Lower leg skin (tissue), 4 donors: ENCODE results near the gene STARD5. TPM values are rescaled to one million over a fixed set of nuclear protein-coding genes. Genes with fewer than 3 reads are reported as not detected.

Experiments used
- DNase-seq, 2 donors: peaks; one replicate each; pipeline ENCODE4 v3.0.0-alpha.2; 2019; ENCODE audit warnings: low spot score in 2 of 2
- H3K4me3 ChIP-seq: fragments of 200-600 bp; sonication (generic); 2 replicates; pipeline ENCODE4 v1.5.1; 2017; ENCODE audit warnings: mild to moderate bottlenecking, low read depth; ENCODE audit not compliant: poor library complexity, severe bottlenecking
- POLR2A ChIP-seq, 2 donors: fragments of 450-650 bp; IDR thresholded peaks; one replicate each; pipeline ENCODE4 v1.6.1; 2016 to 2017; ENCODE audit warnings: antibody characterized with exemption in 2 of 2, mild to moderate bottlenecking in 1 of 2, moderate library complexity in 1 of 2
- WGBS, 2 donors: methylation state at CpG; one replicate each; pipeline ENCODE4 v1.1.5; 2018; 5-methylcytosine and 5-hydroxymethylcytosine counted together
- intact Hi-C: fragments of 100-400 bp; cut with DNase I; formaldehyde crosslinking; loops from one replicate; pipeline ENCODE4 v1.15.0; 2023; ENCODE audit warnings: low total_unique reads
- total RNA-seq, 4 donors: library from RNA; depleted of rRNA; stranded (reverse); fragments of >200 nt; gene quantifications; one replicate each; pipeline ENCODE4 v1.1.0, GENCODE V29; 2016
- TF ChIP-seq, protein P1 (sequence below), 3 donors: fragments of 450-650 bp; IDR thresholded peaks; one replicate each; pipeline ENCODE4 v1.5.1; 2016; ENCODE audit warnings: antibody characterized with exemption in 3 of 3, mild to moderate bottlenecking in 3 of 3, moderate library complexity in 2 of 3

STARD5 gene
- total RNA-seq, 4 donors from 2014 or later = 57.0 to 108 (median 92.7) TPM

DNA sequence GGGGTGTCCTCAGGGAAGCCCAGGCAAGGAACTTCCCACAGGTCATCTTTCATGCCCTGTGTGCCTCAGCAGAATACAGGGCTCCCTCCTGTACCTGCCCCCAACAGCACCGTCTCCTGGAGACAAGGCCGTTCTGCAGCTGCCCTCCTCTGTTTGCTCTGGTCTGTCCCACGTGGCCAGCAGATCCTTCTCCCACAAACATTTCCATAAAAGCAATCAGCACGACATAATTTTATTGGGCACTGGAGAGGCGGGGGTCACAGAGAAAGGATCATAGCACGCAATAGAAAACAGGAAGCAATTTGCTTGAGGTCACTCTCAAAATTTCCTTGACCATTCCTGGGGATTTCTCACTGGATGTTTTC, 29.4 kb downstream of the STARD5 start:
- no peak for TF ChIP-seq POLR2A (IDR thresholded peaks at IDR 0.05)
- TF ChIP-seq, protein P1, sequence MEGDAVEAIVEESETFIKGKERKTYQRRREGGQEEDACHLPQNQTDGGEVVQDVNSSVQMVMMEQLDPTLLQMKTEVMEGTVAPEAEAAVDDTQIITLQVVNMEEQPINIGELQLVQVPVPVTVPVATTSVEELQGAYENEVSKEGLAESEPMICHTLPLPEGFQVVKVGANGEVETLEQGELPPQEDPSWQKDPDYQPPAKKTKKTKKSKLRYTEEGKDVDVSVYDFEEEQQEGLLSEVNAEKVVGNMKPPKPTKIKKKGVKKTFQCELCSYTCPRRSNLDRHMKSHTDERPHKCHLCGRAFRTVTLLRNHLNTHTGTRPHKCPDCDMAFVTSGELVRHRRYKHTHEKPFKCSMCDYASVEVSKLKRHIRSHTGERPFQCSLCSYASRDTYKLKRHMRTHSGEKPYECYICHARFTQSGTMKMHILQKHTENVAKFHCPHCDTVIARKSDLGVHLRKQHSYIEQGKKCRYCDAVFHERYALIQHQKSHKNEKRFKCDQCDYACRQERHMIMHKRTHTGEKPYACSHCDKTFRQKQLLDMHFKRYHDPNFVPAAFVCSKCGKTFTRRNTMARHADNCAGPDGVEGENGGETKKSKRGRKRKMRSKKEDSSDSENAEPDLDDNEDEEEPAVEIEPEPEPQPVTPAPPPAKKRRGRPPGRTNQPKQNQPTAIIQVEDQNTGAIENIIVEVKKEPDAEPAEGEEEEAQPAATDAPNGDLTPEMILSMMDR (IDR thresholded peaks at IDR 0.05) = no peak
- H3K4me3 ChIP-seq = no peak overlapping the region
- DNase-seq = no peak
- intact Hi-C loops = no loop called here
- 54 to 57% methylated on average over 6 of the region's 6 CpGs for WGBS, 2 donors

GRCh38 chr15:81293728-81294515, 30.0 kb downstream of the STARD5 start:
- intact Hi-C loops = no loop called here
- H3K4me3 ChIP-seq = no peak overlapping the region
- DNase-seq = no peak
- TF ChIP-seq, protein P1 (IDR thresholded peaks at IDR 0.05) = no peak
- TF ChIP-seq POLR2A (IDR thresholded peaks at IDR 0.05) = no peak
- WGBS, 2 donors = 61 to 62% methylated on average over 9 of the region's 9 CpGs

DNA sequence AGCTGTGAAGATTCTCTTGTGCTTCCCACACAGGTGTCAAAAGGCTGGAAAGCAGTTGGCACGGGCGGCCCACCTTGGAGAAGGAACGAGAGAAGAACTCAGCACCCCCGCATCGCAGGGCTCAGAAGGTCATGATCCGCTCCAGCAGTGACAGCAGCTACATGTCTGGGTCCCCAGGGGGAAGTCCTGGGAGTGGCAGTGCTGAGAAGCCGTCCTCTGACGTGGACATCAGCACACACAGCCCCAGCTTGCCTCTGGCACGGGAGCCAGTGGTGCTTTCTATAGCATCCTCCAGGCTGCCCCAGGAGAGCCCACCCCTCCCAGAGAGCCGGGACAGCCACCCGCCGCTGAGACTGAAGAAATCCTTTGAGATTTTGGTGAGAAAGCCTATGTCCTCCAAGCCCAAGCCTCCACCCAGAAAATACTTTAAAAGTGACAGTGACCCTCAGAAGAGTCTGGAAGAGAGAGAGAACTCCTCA, 31.4 kb downstream of the STARD5 start:
- DNase-seq = no peak
- WGBS, 2 donors = 82 to 87% methylated on average over 12 of the region's 12 CpGs
- H3K4me3 ChIP-seq = no peak overlapping the region
- TF ChIP-seq POLR2A (IDR thresholded peaks at IDR 0.05) = no peak
- TF ChIP-seq, protein P1 (IDR thresholded peaks at IDR 0.05) = no peak
- intact Hi-C loops = no loop called here

GRCh38 chr15:81291916-81292522, 31.9 kb downstream of the STARD5 start:
- 83 to 85% methylated on average over 5 of the region's 5 CpGs for WGBS, 2 donors
- no peak for DNase-seq
- no peak overlapping the region for H3K4me3 ChIP-seq

GRCh38 chr15:81289910-81290309, 34.0 kb downstream of the STARD5 start:
- TF ChIP-seq POLR2A (IDR thresholded peaks at IDR 0.05) = no peak
- TF ChIP-seq, protein P1 (IDR thresholded peaks at IDR 0.05) = no peak
- no peak for DNase-seq
- intact Hi-C loops = no loop called here
- WGBS, 2 donors = 81 to 87% methylated on average over 4 of the region's 4 CpGs
- no peak overlapping the region for H3K4me3 ChIP-seq

More at GRCh38 chr15:81291916-81292522, 31.9 kb downstream of the STARD5 start:
- intact Hi-C loops = no loop called here
- TF ChIP-seq, protein P1 (IDR thresholded peaks at IDR 0.05) = no peak
- TF ChIP-seq POLR2A (IDR thresholded peaks at IDR 0.05) = no peak
